ENCODE data around the gene ELF1.

The ELF1 gene

DNA sequence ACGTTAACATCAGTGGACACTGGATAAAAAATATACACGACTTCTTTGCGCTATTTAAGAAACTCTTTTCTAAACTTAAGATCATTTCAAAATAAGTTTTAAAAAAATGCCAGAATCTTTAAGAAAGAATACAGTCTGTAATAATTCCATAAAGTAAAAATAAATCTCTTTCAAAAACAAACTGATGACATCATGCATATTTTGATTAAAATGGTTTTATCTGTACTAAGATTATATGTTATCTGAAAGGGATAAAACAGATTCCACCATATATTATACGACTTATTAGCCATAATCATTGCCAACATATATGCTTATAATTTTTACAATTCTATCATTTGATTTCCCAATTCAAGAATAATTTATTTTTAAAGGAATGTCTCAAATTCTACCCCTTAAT is 15.3 kb upstream of the ELF1 start:
- no peaks in the 10 kb centered on the region for H3K27me3 ChIP-seq (ENCODE audit: control insufficient read depth, insufficient read depth, low read length)

DNA sequence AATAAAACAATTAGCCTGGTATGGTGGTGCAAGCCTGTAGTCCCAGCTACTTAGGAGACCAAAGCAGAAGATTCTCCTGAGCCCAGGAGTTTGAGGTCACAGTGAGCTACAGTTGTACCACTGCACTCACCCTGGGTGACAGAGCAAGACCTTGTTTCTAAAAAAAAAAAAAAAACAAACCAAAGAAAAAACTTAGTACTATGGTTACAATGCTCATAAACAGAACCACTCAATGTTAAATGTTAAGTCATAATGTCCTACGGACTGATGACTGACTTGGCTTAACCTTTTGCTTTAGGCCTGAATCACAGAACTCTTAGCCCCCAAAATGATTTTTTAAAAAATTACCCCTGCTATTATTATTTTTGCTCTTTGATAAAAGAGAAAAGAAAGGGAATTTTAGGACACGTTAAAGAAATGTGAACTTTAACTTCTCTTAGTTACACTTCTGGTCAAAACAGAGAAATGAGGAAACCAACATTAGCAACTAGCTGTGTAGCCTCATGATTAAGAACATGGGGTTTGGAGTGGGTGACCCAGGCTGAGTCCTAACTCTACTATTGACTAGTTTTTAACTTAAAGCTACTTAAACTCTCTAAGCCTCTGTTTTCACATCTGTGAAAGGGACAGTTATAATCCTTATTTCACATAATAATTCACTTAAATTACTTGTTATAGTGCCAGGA is 13.7 kb upstream of the ELF1 start:
- Histone ChIP-seq H3K4me3 (ENCODE audit: low read length) (no peak overlapping the region), H3K4me1 (ENCODE audit: control insufficient read depth, insufficient read depth, low read length) (no peaks in the 10 kb centered on the region), H3K27ac (ENCODE audit: low read depth, low read length) (no peak overlapping the region), H3K27me3 (ENCODE audit: control insufficient read depth, insufficient read depth, low read length) (no peaks in the 10 kb centered on the region), H3K36me3 (ENCODE audit: control insufficient read depth, insufficient read depth, low read length) (no peaks in the 10 kb centered on the region), H3K9ac (ENCODE audit: low read length) (no peak overlapping the region)

More for the DNA sequence above, 15.3 kb upstream of the ELF1 start:
- H3K9ac ChIP-seq (ENCODE audit: low read length): no peak overlapping the region
- no peaks in the 10 kb centered on the region for H3K36me3 ChIP-seq (ENCODE audit: control insufficient read depth, insufficient read depth, low read length)
- H3K27ac ChIP-seq (ENCODE audit: low read depth, low read length): no peak overlapping the region
- H3K4me1 ChIP-seq (ENCODE audit: control insufficient read depth, insufficient read depth, low read length): no peaks in the 10 kb centered on the region
- no peak overlapping the region for H3K4me3 ChIP-seq (ENCODE audit: low read length)

DNA sequence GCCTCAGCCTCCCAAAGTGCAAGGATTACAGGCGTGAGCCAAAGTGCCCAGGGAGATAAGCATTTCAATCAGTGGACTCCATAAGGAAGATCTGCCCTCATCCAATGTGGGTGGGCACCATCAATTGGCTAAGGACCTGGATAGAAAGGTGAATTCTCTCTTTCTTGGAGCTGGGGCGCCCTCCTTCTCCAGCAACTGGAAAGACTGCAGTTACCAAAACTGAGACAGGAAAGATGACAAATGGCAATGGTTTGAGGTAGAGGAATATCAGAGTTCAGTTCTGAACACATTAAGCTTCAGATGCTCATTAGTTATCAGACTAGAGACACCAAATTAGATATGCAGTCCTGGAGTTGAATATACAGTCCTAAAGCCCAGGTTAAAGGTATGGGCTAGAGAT is 10.5 kb upstream of the ELF1 start:
- no peaks in the 10 kb centered on the region for H3K36me3 ChIP-seq (ENCODE audit: control insufficient read depth, insufficient read depth, low read length)
- no peak overlapping the region for H3K27ac ChIP-seq (ENCODE audit: low read depth, low read length)
- no peak overlapping the region for H3K9ac ChIP-seq (ENCODE audit: low read length)
- no peaks in the 10 kb centered on the region for H3K4me1 ChIP-seq (ENCODE audit: control insufficient read depth, insufficient read depth, low read length)
- no peak overlapping the region for H3K4me3 ChIP-seq (ENCODE audit: low read length)
- no peaks in the 10 kb centered on the region for H3K27me3 ChIP-seq (ENCODE audit: control insufficient read depth, insufficient read depth, low read length)

DNA sequence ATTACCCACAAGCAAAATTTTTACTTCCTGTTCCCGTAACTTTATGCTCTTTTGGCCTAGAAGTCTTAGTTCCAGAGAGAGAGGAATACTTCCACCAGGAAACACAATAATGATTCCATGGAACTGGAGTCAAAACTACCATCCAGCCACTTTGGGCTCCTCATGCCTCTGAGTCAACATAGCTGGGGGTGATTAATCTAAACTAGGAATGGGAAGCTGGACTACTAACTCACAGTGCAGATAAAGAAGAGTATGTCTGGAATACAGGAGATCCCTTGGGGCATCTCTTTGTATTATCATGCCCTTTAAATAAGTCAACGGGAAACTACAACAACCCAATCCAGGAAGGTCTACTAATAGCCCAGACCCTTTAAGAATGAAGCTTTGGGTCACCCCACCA is 8.9 kb upstream of the ELF1 start:
- Histone ChIP-seq H3K27me3 (ENCODE audit: control insufficient read depth, insufficient read depth, low read length) (no peaks in the 10 kb centered on the region), H3K27ac (ENCODE audit: low read depth, low read length) (no peak overlapping the region), H3K4me3 (ENCODE audit: low read length) (no peak overlapping the region), H3K36me3 (ENCODE audit: control insufficient read depth, insufficient read depth, low read length) (no peaks in the 10 kb centered on the region), H3K4me1 (ENCODE audit: control insufficient read depth, insufficient read depth, low read length) (no peaks in the 10 kb centered on the region), H3K9ac (ENCODE audit: low read length) (no peak overlapping the region)

DNA sequence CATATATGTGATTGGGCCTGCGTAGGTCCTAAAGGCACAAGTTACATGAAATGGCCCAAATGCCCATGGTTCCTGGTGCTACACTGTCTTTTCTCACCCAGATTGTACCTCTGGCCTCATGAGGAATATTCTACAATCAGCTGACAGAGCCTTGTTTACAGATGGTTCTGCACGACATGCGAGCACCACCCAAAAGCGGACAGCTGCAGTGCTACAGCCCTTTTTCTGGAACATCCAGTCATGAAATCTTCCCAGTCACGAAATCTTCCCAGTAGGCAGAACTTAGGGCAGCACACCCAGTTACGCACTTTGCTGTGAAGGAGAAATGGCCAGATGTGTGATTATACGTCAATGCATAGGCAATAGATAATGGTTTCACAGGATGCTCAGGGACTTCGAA is 7.7 kb upstream of the ELF1 start:
- Histone ChIP-seq H3K9ac (ENCODE audit: low read length) (no peak overlapping the region), H3K27ac (ENCODE audit: low read depth, low read length) (no peak overlapping the region), H3K36me3 (ENCODE audit: control insufficient read depth, insufficient read depth, low read length) (no peaks in the 10 kb centered on the region), H3K4me3 (ENCODE audit: low read length) (no peak overlapping the region), H3K4me1 (ENCODE audit: control insufficient read depth, insufficient read depth, low read length) (no peaks in the 10 kb centered on the region), H3K27me3 (ENCODE audit: control insufficient read depth, insufficient read depth, low read length) (no peaks in the 10 kb centered on the region)

DNA sequence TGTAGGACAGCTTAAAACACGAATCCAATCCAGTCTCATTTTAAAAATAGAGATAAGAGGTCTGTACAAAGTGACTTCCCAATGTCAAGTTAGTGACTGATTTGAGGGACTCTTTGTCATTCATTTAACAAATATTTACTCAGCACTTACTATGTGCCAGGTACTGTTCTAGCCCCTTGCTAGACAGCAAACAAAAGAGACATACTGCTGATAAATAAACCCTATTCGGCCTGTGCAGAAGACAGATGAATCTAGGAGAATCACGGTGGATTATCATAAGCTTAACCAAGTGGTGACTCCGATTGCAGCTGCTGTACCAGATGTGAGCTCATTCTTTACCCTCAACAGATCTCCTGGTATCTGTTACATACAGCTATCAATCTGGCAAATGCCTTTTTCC is 6.4 kb upstream of the ELF1 start:
- Histone ChIP-seq H3K4me3 (ENCODE audit: low read length) (no peak overlapping the region), H3K27ac (ENCODE audit: low read depth, low read length) (no peak overlapping the region), H3K36me3 (ENCODE audit: control insufficient read depth, insufficient read depth, low read length) (no peaks in the 10 kb centered on the region), H3K9ac (ENCODE audit: low read length) (no peak overlapping the region), H3K27me3 (ENCODE audit: control insufficient read depth, insufficient read depth, low read length) (no peaks in the 10 kb centered on the region), H3K4me1 (ENCODE audit: control insufficient read depth, insufficient read depth, low read length) (no peaks in the 10 kb centered on the region)

DNA sequence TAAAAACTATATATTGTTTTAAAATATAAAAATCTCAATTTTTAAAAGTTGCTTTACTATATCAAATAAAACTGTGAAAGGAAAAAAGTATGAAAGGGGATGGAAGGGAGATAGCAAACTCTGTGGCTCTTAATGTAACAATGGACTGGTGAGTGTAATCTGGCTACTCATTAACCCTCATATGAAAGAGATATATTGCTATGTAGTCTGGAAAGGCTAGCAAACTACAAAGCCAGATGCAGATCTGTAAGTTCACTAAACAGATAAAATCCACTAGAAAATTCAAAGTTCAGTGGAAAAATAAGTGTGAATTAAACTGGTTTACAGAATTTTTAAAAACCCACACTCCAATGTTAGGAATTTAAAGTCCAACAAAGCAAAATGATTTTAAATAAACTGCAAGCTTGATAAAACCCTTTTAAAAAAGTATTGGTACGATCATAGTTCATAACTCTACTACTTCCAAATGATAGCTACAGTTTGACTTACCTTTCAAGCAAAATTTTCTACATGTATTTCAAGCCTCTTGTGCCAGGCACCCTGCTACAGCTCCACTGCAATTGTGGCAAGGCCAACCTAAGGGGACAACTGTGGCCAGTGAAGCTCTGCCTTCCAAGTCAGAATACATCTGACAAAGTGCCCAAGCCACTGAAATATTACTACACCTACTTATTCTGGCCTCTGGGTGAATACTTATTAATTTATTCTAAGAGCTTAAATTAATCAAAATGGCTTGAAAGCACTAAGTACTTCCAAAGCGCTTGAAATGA is 647 bp upstream of the ELF1 start:
- Histone ChIP-seq H3K9ac (ENCODE audit: low read length) (no peak overlapping the region), H3K36me3 (ENCODE audit: control insufficient read depth, insufficient read depth, low read length) (no peaks in the 10 kb centered on the region), H3K4me3 (ENCODE audit: low read length) (peak overlapping the region; percentile 19), H3K27ac (ENCODE audit: low read depth, low read length) (no peak overlapping the region), H3K27me3 (ENCODE audit: control insufficient read depth, insufficient read depth, low read length) (no peaks in the 10 kb centered on the region), H3K4me1 (ENCODE audit: control insufficient read depth, insufficient read depth, low read length) (no peaks in the 10 kb centered on the region)

DNA sequence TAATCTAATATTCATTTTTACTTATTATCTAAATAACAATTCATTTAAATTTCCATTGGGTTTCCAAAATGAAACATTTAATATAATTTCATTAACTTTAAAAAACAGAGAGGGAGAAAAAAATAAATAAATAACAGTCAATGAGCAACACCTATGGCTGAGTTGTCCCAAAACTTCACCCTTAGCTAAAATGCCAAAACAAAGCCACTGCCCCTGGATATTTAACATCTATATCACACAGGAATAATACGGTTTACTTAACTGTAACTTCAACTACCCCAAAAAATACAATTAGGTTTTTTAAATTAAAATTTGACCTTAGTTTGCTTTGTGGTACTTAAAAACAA is 541 bp downstream of the ELF1 start:
- H3K9ac ChIP-seq (ENCODE audit: low read length): no peak overlapping the region
- H3K4me3 ChIP-seq (ENCODE audit: low read length): peak overlapping the region; percentile 44
- no peaks in the 10 kb centered on the region for H3K36me3 ChIP-seq (ENCODE audit: control insufficient read depth, insufficient read depth, low read length)
- no peaks in the 10 kb centered on the region for H3K4me1 ChIP-seq (ENCODE audit: control insufficient read depth, insufficient read depth, low read length)
- H3K27me3 ChIP-seq (ENCODE audit: control insufficient read depth, insufficient read depth, low read length): no peaks in the 10 kb centered on the region
- H3K27ac ChIP-seq (ENCODE audit: low read depth, low read length): no peak overlapping the region

DNA sequence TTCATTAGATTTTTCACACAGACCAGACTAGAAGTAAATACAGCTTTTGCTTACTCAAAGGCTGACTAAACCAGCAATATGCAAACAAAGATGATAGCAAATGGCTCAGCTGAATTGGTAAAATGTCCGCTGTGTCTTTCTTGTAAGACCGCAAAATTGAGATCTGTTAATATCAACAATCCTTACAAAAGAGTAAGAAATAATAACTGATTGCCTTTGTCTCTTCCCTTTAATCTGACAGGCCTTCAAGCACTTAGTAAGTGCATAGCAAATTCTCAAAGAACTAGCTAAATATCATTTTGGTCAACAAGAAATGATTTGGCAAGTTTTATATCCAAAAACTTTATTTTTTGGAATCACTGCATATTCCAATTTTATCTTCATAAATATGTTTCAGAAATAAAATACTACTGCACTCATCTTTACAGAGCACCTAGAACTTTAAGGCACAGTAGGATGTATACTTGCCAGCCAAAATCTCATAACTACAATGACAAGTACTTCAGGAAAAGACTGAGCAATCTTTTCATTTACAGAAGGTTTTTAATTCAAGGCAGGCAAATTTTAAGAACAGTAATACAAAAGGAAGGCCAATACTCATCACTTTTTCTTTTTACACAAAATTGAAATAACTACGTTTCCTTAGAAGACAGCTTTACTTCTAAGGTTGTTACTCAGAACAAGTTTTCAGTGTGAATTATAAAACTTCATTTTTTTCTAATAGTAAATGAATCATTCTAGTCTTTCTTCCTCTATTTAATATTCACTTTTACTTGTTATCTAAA is 1.1 kb downstream of the ELF1 start:
- Histone ChIP-seq H3K9ac (ENCODE audit: low read length) (peak overlapping the region; percentile 34), H3K4me1 (ENCODE audit: control insufficient read depth, insufficient read depth, low read length) (no peaks in the 10 kb centered on the region), H3K27ac (ENCODE audit: low read depth, low read length) (peak overlapping the region; percentile 28), H3K27me3 (ENCODE audit: control insufficient read depth, insufficient read depth, low read length) (no peaks in the 10 kb centered on the region), H3K4me3 (ENCODE audit: low read length) (peak overlapping the region; percentile 52), H3K36me3 (ENCODE audit: control insufficient read depth, insufficient read depth, low read length) (no peaks in the 10 kb centered on the region)

DNA sequence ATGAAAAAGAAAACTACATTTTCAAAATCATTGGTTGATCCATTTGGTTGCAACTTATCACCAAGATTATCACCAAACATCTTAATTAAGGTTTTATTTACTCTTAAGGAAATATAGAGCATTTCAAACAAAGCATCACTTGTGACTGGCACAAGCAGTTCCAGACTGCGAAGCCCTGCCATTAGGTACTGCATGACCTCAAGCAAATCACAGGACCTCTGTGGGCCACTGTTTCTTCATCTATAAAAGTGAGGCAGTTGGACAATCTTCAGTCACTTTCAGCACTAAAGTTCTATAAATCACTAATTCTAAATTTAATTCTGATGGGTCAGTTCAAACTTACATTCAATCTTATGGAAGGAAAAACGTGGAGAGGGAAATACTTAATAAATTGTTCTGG is 2.0 kb downstream of the ELF1 start:
- peak overlapping the region; percentile 35 for H3K4me3 ChIP-seq (ENCODE audit: low read length)
- no peak overlapping the region for H3K27ac ChIP-seq (ENCODE audit: low read depth, low read length)
- H3K36me3 ChIP-seq (ENCODE audit: control insufficient read depth, insufficient read depth, low read length): no peaks in the 10 kb centered on the region
- no peaks in the 10 kb centered on the region for H3K27me3 ChIP-seq (ENCODE audit: control insufficient read depth, insufficient read depth, low read length)
- no peak overlapping the region for H3K9ac ChIP-seq (ENCODE audit: low read length)
- no peaks in the 10 kb centered on the region for H3K4me1 ChIP-seq (ENCODE audit: control insufficient read depth, insufficient read depth, low read length)

DNA sequence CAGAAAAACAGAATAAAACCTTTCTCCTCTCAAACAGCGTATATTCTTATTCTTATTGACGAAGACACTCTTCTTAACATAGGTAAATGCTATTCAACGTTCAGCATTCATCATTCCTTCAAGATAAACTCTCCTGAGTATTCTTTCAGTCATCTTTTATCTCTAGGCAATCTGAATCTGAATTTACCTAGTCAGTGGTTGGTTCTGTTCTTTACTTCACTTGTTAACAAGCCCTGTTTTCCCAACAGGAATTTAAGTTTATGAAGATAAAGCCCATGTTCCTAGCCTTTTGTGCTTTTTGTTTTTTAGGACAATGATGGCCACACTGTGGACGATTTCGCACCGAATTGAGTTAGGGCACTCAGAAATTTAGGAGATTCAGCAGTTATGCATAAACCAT is 3.2 kb downstream of the ELF1 start:
- no peaks in the 10 kb centered on the region for H3K36me3 ChIP-seq (ENCODE audit: control insufficient read depth, insufficient read depth, low read length)
- no peak overlapping the region for H3K9ac ChIP-seq (ENCODE audit: low read length)
- no peak overlapping the region for H3K27ac ChIP-seq (ENCODE audit: low read depth, low read length)
- no peak overlapping the region for H3K4me3 ChIP-seq (ENCODE audit: low read length)
- no peaks in the 10 kb centered on the region for H3K4me1 ChIP-seq (ENCODE audit: control insufficient read depth, insufficient read depth, low read length)
- H3K27me3 ChIP-seq (ENCODE audit: control insufficient read depth, insufficient read depth, low read length): no peaks in the 10 kb centered on the region

DNA sequence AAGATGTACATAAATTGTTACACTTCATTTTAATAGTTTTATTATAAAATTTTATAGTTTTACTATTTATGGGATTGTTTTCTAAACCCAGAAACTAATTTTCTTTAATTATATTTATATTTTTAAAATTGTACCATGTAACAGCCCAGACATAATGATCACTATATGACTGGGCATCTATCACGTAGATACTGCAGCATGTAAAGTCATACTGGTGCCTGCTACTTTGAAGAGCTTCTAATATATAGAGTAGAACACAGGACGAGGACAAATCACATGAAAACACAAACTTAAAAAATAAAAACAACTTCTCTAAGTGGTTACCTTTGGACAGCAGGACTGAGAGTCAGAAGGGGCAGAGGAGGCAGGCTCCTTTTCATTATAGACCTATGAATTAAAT is 5.3 kb downstream of the ELF1 start:
- Histone ChIP-seq H3K27me3 (ENCODE audit: control insufficient read depth, insufficient read depth, low read length) (no peaks in the 10 kb centered on the region), H3K4me1 (ENCODE audit: control insufficient read depth, insufficient read depth, low read length) (no peaks in the 10 kb centered on the region), H3K27ac (ENCODE audit: low read depth, low read length) (no peak overlapping the region), H3K9ac (ENCODE audit: low read length) (no peak overlapping the region), H3K36me3 (ENCODE audit: control insufficient read depth, insufficient read depth, low read length) (no peaks in the 10 kb centered on the region), H3K4me3 (ENCODE audit: low read length) (no peak overlapping the region)

Measured in rectal smooth muscle tissue (tissue), 1 donor.